ENCODE data around the gene GPR39.

GPR39 gene

GRCh38 chr2:132400901-132401240, 15.7 kb upstream of the GPR39 start:
- H3K4me2 ChIP-seq = no peak overlapping the region
- no peak for TF ChIP-seq Cebpa-rat (IDR thresholded peaks at IDR 0.05)

DNA sequence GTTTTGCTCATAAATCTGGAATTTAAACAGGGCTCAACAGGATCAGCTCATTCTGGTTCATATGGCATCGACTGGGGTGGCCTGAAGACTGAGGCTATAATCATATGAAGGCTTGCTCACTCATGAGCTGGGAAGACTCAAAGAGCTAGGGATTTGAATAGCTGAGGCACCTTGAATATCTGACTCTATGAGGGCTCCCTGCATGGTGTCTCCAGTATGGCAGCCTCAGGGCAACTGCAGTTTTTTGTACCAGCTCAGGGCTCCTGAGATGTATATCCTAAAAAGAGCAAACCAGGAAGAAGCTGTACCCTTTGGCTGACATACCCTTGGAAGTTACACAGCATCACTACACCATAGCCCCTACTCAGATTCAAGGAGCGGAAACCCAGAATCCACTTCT, 15.3 kb upstream of the GPR39 start:
- H3K9ac ChIP-seq = no peak overlapping the region
- H3K4me3 ChIP-seq = no peak overlapping the region
- no peak for TF ChIP-seq Cebpa-rat (IDR thresholded peaks at IDR 0.05)
- no peaks in the 10 kb centered on the region for H3K36me3 ChIP-seq
- H3K27ac ChIP-seq = no peak overlapping the region
- peaks cover 0 to 14% (median 10%) of the 10 kb centered on the region in 11 experiments; a peak in 12 of 22 replicates for H3K9me3 ChIP-seq (replicated peaks in 1 of 11)
- H4K20me1 ChIP-seq = no peaks in the 10 kb centered on the region
- no peaks in the 10 kb centered on the region for H3K27me3 ChIP-seq
- no peak overlapping the region for H3K4me2 ChIP-seq
- H3K4me1 ChIP-seq = no peaks in the 10 kb centered on the region

More at GRCh38 chr2:132400901-132401240, 15.7 kb upstream of the GPR39 start:
- Histone ChIP-seq H3K27ac (no peak overlapping the region), H3K9ac (no peak overlapping the region), H3K4me1 (no peaks in the 10 kb centered on the region), H3K36me3 (no peaks in the 10 kb centered on the region), H4K20me1 (no peaks in the 10 kb centered on the region), H3K27me3 (no peaks in the 10 kb centered on the region), H3K9me3 (replicated peaks in 1 of 11) (peaks cover 0 to 9% (median 5%) of the 10 kb centered on the region in 11 experiments; a peak in 11 of 22 replicates), H3K4me3 (no peak overlapping the region)

DNA sequence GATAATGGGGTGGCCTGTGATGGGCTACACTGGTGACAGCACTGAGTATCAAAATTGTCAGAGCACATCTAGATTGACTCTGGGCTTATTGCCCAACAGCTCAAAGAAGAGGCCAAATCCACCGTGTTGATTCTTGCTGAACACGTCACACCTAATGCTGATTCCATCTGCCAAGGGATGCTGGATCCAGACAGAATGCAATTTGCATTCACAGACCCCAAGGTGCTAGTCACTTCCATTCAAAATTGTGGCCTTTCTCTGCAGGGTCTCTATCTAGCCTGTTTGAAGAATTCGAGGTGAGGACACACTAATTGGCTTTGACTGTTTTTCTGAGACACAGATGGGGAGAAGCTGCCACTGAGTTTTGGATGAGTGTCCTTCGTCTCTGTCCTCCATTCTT, 13.5 kb upstream of the GPR39 start:
- Histone ChIP-seq H3K27ac (no peak overlapping the region), H3K27me3 (no peaks in the 10 kb centered on the region), H4K20me1 (no peaks in the 10 kb centered on the region), H3K9ac (no peak overlapping the region), H3K4me2 (no peak overlapping the region), H3K9me3 (replicated peaks in 1 of 11) (peaks cover 0 to 28% (median 11%) of the 10 kb centered on the region in 11 experiments; a peak in 13 of 22 replicates), H3K4me1 (no peaks in the 10 kb centered on the region), H3K36me3 (no peaks in the 10 kb centered on the region), H3K4me3 (no peak overlapping the region)
- no peak for TF ChIP-seq Cebpa-rat (IDR thresholded peaks at IDR 0.05)

DNA sequence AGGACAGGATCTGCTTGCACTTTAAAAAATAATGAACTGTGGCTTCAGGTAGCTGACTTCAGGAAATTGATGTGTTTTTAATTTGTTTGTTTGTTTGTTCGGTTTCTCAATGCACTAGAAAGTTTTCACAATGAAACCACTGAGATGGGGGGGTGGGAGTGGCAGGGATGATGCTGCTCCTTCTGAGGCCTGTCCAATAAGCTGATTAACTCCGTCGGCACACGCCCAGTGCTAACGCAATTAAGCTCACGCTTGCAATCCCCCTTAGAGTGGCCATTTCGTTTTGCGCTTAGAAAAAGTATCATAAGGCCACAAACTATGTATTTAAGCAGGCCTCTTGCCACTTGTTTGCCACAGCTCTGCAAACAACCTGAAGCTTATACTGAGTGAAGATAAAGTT, 12.5 kb upstream of the GPR39 start:
- no peaks in the 10 kb centered on the region for H3K27me3 ChIP-seq
- no peak overlapping the region for H3K9ac ChIP-seq
- peaks cover 0 to 28% (median 11%) of the 10 kb centered on the region in 11 experiments; a peak in 14 of 22 replicates for H3K9me3 ChIP-seq (replicated peaks in 1 of 11)
- no peaks in the 10 kb centered on the region for H4K20me1 ChIP-seq
- no peak for TF ChIP-seq Cebpa-rat (IDR thresholded peaks at IDR 0.05)
- no peak overlapping the region for H3K27ac ChIP-seq
- no peak overlapping the region for H3K4me2 ChIP-seq
- H3K4me3 ChIP-seq = no peak overlapping the region
- H3K36me3 ChIP-seq = no peaks in the 10 kb centered on the region
- H3K4me1 ChIP-seq = no peaks in the 10 kb centered on the region

DNA sequence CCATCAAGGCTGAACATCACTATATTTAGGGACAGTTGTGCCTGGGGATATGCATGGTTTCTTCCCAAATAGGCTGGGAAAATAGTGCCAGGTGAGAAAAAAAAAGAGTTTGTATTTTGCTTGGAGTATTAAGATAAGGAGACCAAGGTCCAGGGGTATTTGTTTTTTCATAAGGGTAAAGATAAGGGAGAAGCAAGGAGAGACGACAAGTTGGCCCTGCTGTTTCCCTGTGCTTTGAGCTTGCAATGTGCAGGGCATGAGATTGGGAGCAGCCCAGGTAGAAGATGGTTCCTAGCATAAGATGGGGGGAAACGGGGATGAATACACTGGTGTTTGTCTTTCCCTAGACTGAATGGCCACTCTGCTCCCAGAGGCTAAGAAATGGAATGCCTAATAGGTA, 8.8 kb upstream of the GPR39 start:
- Histone ChIP-seq H3K9ac (no peak overlapping the region), H3K27me3 (no peaks in the 10 kb centered on the region), H3K9me3 (replicated peaks in 1 of 11) (peaks cover 0 to 28% (median 11%) of the 10 kb centered on the region in 11 experiments; a peak in 14 of 22 replicates), H3K4me3 (no peak overlapping the region), H4K20me1 (no peaks in the 10 kb centered on the region), H3K36me3 (no peaks in the 10 kb centered on the region), H3K4me2 (no peak overlapping the region), H3K4me1 (no peaks in the 10 kb centered on the region), H3K27ac (no peak overlapping the region)
- no peak for TF ChIP-seq Cebpa-rat (IDR thresholded peaks at IDR 0.05)

GRCh38 chr2:132412021-132412420, 4.6 kb upstream of the GPR39 start:
- peaks cover 7 to 22% (median 17%) of the 10 kb centered on the region in 11 experiments; a peak in 17 of 22 replicates for H3K27me3 ChIP-seq
- no peak for TF ChIP-seq Cebpa-rat (IDR thresholded peaks at IDR 0.05)
- H3K9ac ChIP-seq = no peak overlapping the region
- H3K4me3 ChIP-seq = no peak overlapping the region
- no peaks in the 10 kb centered on the region for H3K36me3 ChIP-seq
- peaks cover 0 to 4% (median 0%) of the 10 kb centered on the region in 11 experiments; a peak in 1 of 22 replicates for H4K20me1 ChIP-seq
- H3K27ac ChIP-seq = no peak overlapping the region
- peaks cover 0 to 14% (median 12%) of the 10 kb centered on the region in 10 experiments; a peak in 15 of 20 replicates for H3K4me1 ChIP-seq
- H3K4me2 ChIP-seq = no peak overlapping the region
- H3K9me3 ChIP-seq (replicated peaks in 1 of 11) = peaks cover 0 to 9% (median 5%) of the 10 kb centered on the region in 11 experiments; a peak in 4 of 22 replicates

DNA sequence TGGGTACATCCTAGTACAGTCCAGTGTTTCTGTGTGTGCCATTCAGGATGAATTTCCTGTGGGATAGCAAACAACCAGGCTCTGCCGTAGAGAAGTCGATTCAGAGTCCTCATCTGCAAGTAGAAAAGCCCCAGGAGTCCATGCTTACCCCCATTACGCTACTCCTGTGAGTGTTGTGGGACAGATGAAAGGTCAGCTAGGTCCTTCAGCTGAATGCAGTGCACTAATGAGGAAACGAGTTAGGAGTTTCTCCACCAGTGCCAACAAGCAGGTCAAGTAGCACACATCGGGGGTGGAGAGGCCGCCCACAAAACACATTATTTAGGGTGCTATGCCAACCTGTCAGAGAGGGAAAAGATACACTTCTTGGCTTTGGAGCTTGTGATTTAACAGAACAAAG, 2.5 kb upstream of the GPR39 start:
- H3K36me3 ChIP-seq = no peaks in the 10 kb centered on the region
- H3K4me3 ChIP-seq = no peak overlapping the region
- H3K4me1 ChIP-seq = peaks cover 0 to 14% (median 12%) of the 10 kb centered on the region in 10 experiments; a peak in 15 of 20 replicates
- TF ChIP-seq Cebpa-rat (IDR thresholded peaks at IDR 0.05) = no peak
- peaks cover 0 to 7% (median 0%) of the 10 kb centered on the region in 11 experiments; a peak in 1 of 22 replicates for H4K20me1 ChIP-seq
- H3K9me3 ChIP-seq (replicated peaks in 1 of 11) = no peaks in the 10 kb centered on the region
- H3K4me2 ChIP-seq = no peak overlapping the region
- H3K9ac ChIP-seq = no peak overlapping the region
- peaks cover 7 to 26% (median 20%) of the 10 kb centered on the region in 11 experiments; a peak in 17 of 22 replicates for H3K27me3 ChIP-seq
- H3K27ac ChIP-seq = no peak overlapping the region

DNA sequence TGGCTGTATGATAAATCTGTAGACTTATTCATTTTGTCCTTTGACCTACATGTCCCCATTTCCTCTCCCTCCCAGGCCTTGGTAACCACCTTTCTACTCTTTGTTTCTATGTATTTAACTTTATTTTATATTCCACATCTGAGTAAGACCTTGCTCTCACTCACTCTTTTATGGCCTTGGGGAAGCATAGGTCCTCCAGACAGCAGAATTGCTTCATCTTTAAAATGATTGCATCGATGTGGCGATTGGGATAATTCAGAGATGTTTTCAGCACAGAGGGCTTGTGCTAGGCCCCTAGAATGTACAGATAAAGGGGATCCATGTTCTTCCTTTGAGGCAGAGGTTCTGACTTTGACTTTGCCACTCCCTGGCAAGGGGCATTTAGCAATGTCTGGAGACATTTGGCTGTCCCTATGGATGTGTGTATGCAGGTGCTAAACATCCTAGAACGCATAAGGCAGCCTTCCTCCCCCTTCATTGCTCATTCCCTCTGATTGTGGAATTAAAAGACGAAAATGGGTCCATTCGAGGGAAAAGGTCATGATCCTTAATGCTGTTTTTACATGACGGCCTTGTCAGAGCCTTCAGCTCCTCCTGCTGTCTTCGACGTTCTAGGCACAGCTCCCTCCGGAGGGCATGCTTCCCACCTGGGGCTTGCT, 1.2 kb upstream of the GPR39 start:
- Histone ChIP-seq H3K9ac (peak overlapping the region in 5 of 11 experiments; percentile 50 to 68 (median 55); a peak in 7 of 22 replicates), H3K4me2 (peak overlapping the region; percentile 86 to 97 (median 94)), H3K27ac (no peak overlapping the region), H3K4me1 (peaks cover 0 to 14% (median 12%) of the 10 kb centered on the region in 10 experiments; a peak in 15 of 20 replicates), H4K20me1 (peaks cover 0 to 7% (median 0%) of the 10 kb centered on the region in 11 experiments; a peak in 1 of 22 replicates), H3K9me3 (replicated peaks in 1 of 11) (no peaks in the 10 kb centered on the region), H3K27me3 (peaks cover 7 to 26% (median 20%) of the 10 kb centered on the region in 11 experiments; a peak in 17 of 22 replicates), H3K4me3 (peak overlapping the region; percentile 50 to 73 (median 60); a peak in 19 of 20 replicates), H3K36me3 (no peaks in the 10 kb centered on the region)
- TF ChIP-seq Cebpa-rat (IDR thresholded peaks at IDR 0.05) = no peak

- peaks cover 0 to 14% (median 12%) of the 10 kb centered on the region in 10 experiments; a peak in 15 of 20 replicates for H3K4me1 ChIP-seq
- no peaks in the 10 kb centered on the region for H3K9me3 ChIP-seq (replicated peaks in 1 of 11)
- H4K20me1 ChIP-seq = peaks cover 0 to 7% (median 0%) of the 10 kb centered on the region in 11 experiments; a peak in 1 of 22 replicates
- peak overlapping the region; percentile 50 to 73 (median 60) for H3K4me3 ChIP-seq
- no peak for TF ChIP-seq Cebpa-rat (IDR thresholded peaks at IDR 0.05)
- peak overlapping the region in 1 of 11 experiments; percentile 32; a peak in 1 of 22 replicates for H3K27ac ChIP-seq
- H3K4me2 ChIP-seq = peak overlapping the region; percentile 86 to 97 (median 94)
- H3K36me3 ChIP-seq = no peaks in the 10 kb centered on the region
- peak overlapping the region; percentile 15 to 68 (median 52); a peak in 20 of 22 replicates for H3K9ac ChIP-seq
- peaks cover 7 to 26% (median 20%) of the 10 kb centered on the region in 11 experiments; a peak in 17 of 22 replicates for H3K27me3 ChIP-seq
Measured at GRCh38 chr2:132415915-132416722, 486 bp upstream of the GPR39 start.

Measured in BLaER1 treated with 17β-estradiol and CSF1 and Interleukin-3, amounts not matched to agents 10 nM and 100 nM (cell line).